GM12873 (cell line): ENCODE results near the gene RDH13.

Source experiments
- TF ChIP-seq, protein P1 (sequence below): IDR thresholded peaks from 2 replicates; pipeline ENCODE4 v1.5.1; 2012; ENCODE audit warnings: low read depth, mild to moderate bottlenecking, moderate library complexity, low read length, control low read depth; ENCODE audit not compliant: insufficient read depth; ENCODE audit errors: missing control alignments

The RDH13 gene

DNA sequence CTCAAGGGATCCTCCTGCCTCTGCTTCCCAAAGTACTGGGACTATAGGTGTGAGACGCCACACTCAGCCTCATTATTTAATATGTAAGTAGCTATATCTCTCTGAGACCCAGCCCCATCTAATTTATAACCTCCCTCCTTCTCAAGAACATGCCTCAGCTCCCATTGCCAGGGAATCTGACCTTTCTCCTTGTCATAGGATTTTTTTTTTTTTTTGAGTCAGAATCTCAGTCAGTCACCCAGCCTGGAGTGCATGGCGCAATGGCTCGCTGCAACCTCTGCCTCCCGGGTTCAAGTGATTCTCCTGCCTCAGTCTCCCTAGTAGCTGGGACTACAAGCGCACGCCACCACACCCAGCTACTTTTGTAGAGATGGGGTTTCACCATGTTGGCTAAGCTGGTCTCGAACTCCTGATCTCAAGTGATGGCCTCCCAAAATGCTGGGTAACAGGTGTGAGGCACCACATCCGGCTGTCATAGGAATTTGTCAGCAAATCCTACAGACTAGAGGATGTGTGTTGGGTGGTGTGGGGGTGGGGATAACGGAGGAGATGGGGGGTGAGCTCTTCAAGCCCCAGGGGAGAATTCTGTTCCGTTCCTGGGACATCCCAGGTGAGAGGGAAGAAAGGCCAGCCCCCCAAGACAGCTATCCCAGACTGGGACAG lies 7.6 kb upstream of the RDH13 start:
- TF ChIP-seq, protein P1, sequence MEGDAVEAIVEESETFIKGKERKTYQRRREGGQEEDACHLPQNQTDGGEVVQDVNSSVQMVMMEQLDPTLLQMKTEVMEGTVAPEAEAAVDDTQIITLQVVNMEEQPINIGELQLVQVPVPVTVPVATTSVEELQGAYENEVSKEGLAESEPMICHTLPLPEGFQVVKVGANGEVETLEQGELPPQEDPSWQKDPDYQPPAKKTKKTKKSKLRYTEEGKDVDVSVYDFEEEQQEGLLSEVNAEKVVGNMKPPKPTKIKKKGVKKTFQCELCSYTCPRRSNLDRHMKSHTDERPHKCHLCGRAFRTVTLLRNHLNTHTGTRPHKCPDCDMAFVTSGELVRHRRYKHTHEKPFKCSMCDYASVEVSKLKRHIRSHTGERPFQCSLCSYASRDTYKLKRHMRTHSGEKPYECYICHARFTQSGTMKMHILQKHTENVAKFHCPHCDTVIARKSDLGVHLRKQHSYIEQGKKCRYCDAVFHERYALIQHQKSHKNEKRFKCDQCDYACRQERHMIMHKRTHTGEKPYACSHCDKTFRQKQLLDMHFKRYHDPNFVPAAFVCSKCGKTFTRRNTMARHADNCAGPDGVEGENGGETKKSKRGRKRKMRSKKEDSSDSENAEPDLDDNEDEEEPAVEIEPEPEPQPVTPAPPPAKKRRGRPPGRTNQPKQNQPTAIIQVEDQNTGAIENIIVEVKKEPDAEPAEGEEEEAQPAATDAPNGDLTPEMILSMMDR = no peak

DNA sequence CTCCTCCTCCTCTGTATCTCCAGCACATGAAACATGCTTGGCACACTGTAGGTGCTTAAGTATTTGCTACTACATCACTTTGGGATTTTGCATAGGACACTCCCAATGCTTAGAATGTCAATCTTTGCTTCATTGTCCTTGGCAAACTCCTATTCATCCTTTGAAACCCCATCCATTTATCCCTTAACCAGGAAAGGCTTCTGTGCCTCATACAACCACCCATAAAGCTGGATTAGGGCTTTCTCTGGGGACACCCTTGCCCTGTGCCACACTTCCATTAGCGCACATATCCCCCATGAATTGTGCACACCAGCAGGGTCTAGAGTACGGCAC lies 6.9 kb upstream of the RDH13 start:
- TF ChIP-seq, protein P1 = no peak

DNA sequence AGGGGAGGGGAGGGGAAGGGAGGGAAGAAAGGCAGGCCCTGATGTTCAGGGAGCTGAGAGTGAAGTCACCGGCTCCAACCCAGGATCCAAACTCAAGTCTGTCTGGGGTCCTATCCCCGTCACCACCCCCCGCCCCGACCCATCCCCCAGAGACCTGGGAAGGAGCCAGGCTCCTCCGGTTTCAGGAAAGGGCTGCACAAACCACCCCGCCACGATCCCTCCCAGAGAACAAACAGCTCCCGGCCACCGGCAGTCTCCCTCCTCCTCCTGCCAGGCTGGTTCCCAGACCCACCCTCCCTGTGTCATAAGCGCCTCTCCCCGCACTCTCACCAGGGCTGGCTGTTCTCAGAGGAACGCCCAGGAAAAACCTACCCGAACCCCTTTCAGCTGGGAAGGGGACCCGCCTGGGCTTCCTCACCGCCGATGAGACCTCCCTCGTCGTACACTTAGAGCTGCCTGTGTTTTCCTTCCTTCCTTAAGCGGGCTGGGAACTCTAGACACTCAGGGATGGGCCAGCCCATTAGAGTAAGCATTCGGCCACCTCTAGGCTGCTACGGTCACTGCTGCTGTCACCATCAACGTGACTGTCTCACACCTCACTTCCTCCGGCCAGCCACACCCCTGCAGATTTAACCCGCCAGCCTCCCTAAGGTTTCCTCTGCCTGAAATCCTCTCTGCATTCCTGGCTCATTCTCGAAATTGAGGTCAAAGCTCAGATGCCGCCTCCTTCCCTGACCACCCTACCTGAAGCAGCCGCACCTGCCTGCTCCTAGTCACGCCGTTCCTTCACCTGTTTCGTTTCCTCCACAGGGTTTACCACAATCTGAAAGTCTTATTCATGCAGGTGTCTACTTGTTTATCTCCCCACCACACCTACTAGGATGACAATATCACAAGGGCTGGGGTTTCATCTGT lies 6.3 kb upstream of the RDH13 start:
- TF ChIP-seq, protein P1 = no peak

DNA sequence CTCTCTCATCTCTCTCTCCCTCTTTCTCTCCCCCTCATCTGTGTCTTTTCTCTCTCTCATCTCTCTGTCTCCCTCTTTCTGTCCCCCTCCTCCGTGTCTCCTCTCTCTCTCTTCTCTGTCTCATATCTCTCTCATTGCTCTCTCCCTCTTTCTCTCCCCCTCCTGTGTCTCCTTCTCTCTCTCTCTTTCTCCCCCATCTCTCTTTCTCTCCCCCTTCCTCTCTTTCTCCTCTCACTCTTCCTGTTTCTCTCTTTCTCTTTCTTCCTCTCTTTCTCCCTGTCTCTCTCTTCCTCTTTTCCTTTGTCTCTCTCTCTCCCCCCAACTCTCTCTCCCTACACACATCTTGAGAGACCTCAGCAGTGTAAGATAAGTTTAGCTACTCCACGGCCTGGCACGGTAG lies 4.9 kb upstream of the RDH13 start:
- TF ChIP-seq, protein P1 = no peak

DNA sequence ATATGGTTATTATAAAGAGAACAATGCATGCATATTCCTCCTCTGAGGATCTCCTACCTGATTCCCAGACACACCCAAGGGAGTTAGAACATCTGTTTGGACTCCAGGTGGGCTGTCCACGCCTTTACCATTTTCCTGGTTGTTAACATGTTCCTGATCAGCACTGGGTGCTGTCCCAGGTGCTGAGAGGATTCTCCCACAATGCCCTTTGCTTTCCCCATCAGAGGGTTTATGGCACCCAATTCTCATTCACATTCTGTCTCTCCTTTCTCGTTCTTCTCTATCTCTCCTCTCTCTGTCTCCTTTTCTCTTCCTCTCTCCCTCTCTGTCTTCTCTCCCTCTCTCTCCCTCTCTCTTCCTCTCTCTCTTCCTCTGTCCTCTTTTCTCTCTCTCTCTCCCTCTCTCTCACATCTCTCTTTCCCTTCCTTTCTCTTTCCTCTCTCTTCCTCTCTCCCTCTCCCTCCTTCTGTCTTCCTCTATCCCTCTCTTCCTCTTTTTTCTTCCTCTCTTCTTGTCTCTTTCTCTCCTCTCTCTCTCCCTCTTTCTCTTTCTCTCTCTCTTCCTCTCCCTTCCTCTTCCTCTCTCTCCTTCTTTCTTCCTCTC lies 3.3 kb upstream of the RDH13 start:
- TF ChIP-seq, protein P1 = no peak

DNA sequence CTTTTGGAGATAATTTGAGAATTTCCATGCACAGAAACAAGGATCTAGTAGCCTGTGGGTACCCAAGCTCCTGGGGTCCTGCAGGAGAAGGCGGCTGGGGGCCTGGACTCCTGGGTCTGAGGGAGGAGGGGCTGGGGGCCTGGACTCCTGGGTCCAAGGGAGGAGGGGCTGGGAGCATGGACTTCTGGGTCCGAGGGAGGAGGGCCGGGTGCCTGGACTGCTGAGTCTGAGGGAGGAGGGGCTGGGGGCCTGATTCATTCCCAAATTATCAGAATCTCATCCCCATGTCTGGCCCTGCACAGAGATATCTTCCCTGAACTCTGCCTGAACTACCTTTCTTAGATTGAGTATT lies 520 bp upstream of the RDH13 start:
- TF ChIP-seq, protein P1 = no peak

DNA sequence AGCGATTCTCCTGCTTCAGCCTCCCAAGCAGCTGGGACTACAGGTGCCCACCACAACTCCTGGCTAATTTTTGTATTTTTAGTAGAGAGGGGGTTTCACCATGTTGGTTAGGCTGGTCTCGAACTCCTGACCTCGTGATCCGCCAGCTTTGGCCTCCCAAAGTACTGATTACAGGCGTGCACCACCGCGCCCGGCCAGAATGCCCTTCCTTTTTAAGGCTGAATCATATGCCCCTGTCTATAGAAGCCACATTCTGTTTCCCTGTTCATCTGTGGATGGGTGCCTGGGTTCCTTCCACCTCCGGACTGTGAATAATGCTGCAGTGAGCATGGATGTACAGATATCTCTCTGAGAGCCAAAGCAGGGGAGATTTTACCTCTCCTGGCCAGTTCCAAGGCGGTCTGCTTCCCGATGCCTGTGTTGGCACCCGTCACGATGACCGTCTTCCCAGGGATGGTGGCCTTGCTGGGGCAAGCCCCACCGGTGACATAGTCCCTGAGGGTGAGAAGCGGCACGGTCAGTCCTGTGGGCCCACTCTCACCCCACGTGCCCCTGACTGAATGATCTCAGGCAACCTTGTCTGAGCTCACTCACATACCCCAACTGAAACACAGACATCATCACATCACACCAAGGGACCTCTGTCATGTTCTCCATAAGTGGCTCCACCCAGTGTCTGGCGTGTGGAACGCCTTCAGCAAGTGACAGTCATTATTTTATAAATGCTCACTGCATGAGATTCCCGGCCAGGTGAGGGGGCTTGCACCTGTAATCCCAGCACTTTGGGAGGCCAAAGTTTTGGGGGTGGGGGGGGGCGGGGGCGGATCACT lies 4.0 kb downstream of the RDH13 start:
- TF ChIP-seq, protein P1 = peak; percentile 19
